8988T (cell line): ENCODE data around the gene EXD3.

Experiments used
- DNase-seq: peaks from one replicate; pipeline ENCODE4 v3.0.0; 2011

EXD3 gene

DNA sequence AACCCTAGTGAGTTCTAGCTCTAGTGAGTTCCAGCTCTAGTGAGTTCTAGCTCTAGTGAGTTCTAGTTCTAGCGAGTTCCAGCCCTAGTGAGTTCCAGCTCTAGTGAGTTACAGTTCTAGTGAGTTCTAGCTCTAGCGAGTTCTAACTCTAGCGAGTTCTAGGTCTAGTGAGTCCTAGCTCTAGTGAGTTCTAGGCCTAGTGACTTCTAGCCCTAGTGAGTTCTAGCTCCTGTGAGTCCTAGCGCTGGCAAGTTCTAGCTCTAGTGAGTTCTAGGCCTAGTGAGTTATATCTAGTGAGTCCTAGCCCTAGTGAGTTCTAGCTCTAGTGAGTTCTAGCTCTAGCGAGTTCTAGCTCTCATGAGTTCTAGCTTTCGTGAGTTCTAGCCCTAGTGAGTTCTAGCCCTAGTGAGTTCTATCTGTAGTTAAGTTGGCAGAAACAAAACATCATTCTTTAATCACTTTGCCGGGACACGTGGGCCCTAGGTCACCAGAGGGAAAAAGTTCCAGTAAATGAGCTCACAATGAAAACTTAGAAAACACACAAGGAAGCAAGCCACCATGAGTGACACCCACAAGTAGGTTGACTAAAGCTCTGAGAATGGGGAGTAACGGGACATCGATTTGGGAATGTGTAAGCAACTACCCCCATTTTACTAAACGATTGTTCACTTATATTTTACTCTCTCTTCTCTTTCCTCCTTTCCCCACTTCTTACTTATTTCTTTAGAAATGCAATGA is 47.5 kb downstream of the EXD3 start:
- no peak for DNase-seq

DNA sequence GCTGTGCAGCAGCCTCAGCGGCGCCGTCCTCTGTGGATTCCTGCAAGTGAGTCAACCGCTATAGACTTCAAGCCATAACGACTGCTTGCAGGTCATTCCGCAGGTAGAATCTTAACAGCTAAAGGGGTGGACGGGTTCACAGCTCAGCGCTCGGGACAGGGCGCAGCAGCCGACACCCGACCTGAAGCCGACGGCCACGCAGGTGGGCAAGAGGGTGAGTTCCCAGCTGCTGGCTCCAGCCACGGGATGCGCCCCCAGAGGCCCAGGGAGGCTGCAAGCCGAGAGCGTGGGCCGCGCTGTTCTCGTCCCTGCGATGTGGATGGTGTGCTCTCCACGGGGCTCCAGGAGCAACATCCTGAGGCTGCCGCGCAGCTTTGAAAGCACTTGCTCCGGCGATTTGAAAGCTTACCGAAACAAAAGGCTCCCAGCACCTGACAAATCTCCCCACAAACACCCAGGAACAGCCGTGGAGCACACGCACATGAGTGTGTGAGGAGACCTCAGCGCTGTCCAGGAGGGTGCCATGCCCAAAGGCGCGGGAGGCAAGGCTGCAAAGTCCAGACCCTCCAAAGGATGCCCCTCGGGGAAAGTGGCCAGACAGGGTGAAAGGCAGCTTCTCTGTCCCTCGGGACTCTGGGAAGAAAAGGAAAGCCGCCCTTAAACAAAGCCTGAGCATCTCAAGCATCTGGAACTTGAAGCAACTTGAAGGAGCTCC is 48.7 kb downstream of the EXD3 start:
- no peak for DNase-seq

GRCh38 chr9:137373611-137373980 is 49.4 kb downstream of the EXD3 start:
- DNase-seq: no peak

- DNase-seq: no peak
Measured at GRCh38 chr9:137372693-137373610, 50.0 kb downstream of the EXD3 start.

GRCh38 chr9:137371946-137372651 is 50.9 kb downstream of the EXD3 start:
- DNase-seq: no peak

DNA sequence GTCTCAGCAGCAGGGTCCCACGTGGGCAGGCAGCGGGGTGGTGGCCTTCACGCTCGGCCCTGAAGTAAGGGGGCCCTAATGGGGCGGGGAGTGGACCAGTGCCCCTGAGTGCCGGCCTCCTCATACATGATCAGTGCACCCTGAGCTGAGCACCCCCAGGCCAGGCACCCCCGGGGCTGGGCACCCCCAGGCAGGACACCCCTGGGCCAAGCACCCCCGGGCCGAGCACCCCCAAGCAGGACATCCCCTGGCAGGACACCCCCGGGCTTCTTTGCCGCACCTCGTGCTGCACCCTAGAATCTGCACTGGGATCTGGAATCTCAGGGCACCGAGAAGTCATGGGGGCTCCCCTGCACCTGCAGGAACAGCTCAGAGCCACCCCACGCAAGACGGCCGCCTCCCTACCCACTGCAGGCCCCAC is 51.4 kb downstream of the EXD3 start:
- DNase-seq: no peak

- no peak for DNase-seq
Measured at GRCh38 chr9:137370865-137371520, 52.0 kb downstream of the EXD3 start.

DNA sequence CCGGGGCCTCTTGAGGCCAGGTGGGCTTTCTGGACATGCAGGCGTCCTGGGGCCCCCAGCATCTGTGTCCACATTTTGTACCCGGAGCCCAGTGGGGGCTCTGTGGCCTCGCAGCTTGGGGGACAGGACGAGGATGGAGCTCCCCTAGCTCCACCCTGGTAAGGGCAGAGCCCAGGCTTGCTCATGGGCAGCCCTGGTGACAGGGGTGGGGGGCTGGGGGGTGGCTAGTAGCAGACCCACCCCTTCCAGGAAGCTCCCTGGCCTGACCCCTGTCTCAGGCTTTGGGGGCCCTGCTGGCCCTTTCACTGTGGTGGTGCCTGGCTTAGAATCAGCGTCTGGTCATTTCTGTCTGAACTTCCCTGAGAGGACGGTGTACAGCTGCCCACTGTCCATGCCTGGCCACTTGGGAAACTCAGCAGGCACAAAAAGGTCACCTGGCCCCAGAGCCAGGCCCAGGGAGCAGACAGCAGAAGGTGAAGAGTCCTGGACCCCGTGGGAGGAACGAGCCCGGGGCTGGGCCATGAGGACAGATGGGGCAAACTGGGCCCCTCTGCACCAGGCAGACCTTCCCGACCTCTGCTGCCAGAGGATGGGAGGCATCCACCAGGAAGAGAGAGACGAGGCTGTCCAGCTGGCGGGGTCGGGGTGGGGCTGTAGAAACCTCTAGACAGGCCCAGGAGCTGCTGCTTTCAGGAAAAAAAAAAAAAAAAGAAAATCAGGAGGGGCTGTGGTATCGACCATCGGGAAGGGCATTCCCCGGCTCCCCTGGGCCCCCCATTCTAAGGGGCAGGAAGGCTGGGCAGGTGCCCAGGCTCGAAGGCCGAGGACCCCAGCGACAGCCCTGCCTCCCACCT is 52.8 kb downstream of the EXD3 start:
- DNase-seq: no peak

- DNase-seq: no peak
Measured at GRCh38 chr9:137369061-137369787, 53.7 kb downstream of the EXD3 start.

DNA sequence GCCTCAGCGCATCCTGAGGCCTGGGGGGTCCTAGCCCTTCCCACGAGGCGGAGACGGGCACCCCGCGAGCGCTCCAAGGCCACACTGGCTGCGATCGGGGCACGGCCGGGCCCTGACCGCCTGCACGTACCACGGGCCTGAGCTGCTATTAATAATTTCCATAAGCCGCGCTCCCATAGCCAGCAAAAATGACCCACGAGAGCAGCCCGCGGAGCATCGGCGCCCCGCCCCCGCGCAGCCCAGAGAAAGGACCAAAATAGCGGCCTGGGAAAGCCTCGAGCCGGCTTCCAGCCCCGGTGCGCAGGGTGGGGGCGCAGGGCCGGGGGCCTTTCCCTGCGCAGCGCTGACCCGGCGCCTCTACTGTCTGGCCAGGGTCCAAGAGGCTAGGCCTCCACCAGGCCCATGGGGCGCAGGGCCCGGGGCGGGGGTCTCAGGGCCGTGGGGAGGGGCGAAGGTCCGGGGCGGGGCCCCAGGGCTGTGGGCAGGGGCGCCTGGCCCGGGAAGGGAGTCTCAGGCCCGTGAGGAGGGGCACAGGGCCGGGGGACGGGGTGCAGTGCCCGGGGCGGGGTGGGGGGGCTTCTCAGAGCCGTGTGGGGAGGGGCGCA is 54.4 kb downstream of the EXD3 start:
- no peak for DNase-seq

- no peak for DNase-seq
Measured at GRCh38 chr9:137367506-137368430, 55.2 kb downstream of the EXD3 start.

GRCh38 chr9:137366891-137367381 is 56.0 kb downstream of the EXD3 start:
- no peak for DNase-seq

GRCh38 chr9:137366445-137366810 is 56.5 kb downstream of the EXD3 start:
- no peak for DNase-seq

GRCh38 chr9:137365552-137366444 is 57.2 kb downstream of the EXD3 start:
- no peak for DNase-seq

- no peak for DNase-seq
Measured at GRCh38 chr9:137365056-137365455, 57.9 kb downstream of the EXD3 start.

- no peak for DNase-seq
Measured at GRCh38 chr9:137359850-137360249, 63.1 kb downstream of the EXD3 start.

DNA sequence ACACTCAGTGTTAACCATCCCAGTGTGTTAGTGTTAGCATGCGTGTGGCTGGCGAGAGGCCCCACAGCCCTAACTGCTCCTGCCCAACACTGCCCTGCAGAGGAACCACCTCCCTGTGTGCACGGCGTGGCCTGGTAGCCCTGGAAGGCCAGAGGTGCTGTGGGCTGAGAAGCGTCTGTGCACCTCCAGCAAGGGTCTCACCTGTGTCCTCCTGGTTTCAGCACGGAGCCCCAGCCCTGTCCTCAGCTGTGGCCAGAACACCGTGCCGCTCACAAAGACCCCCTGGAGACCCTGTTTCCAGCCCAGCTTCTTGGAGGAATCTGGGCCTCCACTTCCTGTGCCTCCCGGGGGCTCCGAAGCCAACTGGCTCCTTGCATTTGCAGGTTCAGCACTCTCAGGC is 64.8 kb downstream of the EXD3 start:
- DNase-seq: no peak

- no peak for DNase-seq
Measured at GRCh38 chr9:137357166-137357565, 65.8 kb downstream of the EXD3 start.
